Neural cell (in vitro differentiated cells): ENCODE data around the gene DUS1L.

Experiments
- CTCF ChIP-seq: fragments of 450-650 bp; IDR thresholded peaks from 2 replicates; pipeline ENCODE4 v1.5.1; 2014; ENCODE audit warnings: antibody characterized with exemption, mild to moderate bottlenecking, moderate library complexity; ENCODE audit not compliant: poor library complexity, severe bottlenecking
- EP300 ChIP-seq: fragments of 450-650 bp; conservative IDR thresholded peaks from 2 replicates; pipeline ENCODE4 v1.6.1; 2014; ENCODE audit warnings: antibody characterized with exemption, mild to moderate bottlenecking, moderate library complexity; ENCODE audit not compliant: poor library complexity, severe bottlenecking
- EZH2 ChIP-seq: fragments of 200-600, 300-800 bp; shearing (Covaris generic), sonication (generic); IDR thresholded peaks from 2 replicates; pipeline ENCODE4 v1.6.1; 2014; ENCODE audit warnings: antibody characterized with exemption, low read length, borderline replicate concordance, mild to moderate bottlenecking; ENCODE audit not compliant: insufficient read depth, poor library complexity, severe bottlenecking
- MXI1 ChIP-seq: fragments of 450-650 bp; conservative IDR thresholded peaks from 2 replicates; pipeline ENCODE4 v1.6.1; 2014; ENCODE audit warnings: antibody characterized with exemption, mild to moderate bottlenecking; ENCODE audit not compliant: poor library complexity, severe bottlenecking
- POLR2AphosphoS5 ChIP-seq: IDR thresholded peaks from 2 replicates; pipeline ENCODE4 v1.6.1; 2012
- RAD21 ChIP-seq: fragments of 450-650 bp; conservative IDR thresholded peaks from 2 replicates; pipeline ENCODE4 v1.6.1; 2014; ENCODE audit warnings: antibody characterized with exemption, mild to moderate bottlenecking, moderate library complexity
- REST ChIP-seq: IDR thresholded peaks from 2 replicates; pipeline ENCODE4 v1.6.1; 2012; ENCODE audit warnings: borderline replicate concordance
- SMC3 ChIP-seq: fragments of 450-650 bp; conservative IDR thresholded peaks from 2 replicates; pipeline ENCODE4 v1.6.1; 2014; ENCODE audit warnings: antibody characterized with exemption, mild to moderate bottlenecking, moderate library complexity; ENCODE audit not compliant: poor library complexity
- TAF1 ChIP-seq: IDR thresholded peaks from 2 replicates; pipeline ENCODE4 v1.6.1; 2012; ENCODE audit warnings: low read depth

GRCh38 chr17:82025401-82026107, 40.0 kb downstream of the DUS1L start:
- TF ChIP-seq CTCF (no peak), EZH2 (no peak), TAF1 (no peak), SMC3 (no peak), POLR2AphosphoS5 (no peak), RAD21 (no peak), EP300 (no peak), MXI1 (no peak), REST (no peak)
